ENCODE results near the gene ITPA.
A peak's percentile ranks its signal among the peaks of the same experiment; 100 is the strongest.

The ITPA gene

GRCh38 chr20:3229158-3229557 lies 19.9 kb downstream of the ITPA start:
- no peak for DNase-seq

DNA sequence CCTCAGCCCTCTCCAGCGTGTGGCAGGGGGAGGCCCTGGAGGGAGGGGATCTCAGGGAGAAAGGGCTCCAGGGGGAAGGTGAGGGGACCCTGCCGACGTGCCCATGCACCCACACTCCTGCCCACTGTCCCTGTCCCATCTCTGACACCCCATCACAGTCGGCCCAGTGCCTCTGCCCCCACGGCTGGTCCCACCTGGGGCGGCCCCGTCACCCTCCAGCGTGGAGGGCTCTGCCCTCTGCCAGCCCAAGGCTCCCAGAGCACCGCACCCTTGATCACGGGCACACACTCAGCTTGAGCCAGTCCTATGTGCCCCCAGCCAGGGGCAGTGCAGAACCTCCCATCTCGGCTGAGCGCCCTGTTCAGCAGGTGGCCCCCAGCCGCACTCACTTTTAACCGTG lies 20.5 kb downstream of the ITPA start:
- DNase-seq = no peak

DNA sequence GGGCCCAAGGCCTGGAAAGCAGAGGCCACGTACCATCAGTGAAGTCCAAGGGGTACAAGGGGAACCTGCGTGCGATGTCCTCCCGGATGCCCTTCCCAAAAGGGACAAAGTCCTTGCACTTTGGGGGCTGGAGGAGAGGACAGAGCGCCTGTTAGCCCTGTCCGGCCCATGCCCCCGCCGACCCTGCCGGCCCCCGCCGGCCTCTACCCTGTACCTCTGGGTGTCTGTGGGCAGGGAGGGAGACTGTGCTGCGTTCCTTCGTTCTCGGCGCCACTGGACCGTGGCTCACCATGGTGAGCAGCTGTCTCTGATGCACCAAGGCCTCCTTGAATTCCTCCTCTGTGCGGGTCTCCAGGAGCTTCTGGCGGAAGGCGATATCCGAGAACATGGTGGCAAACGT lies 21.8 kb downstream of the ITPA start:
- DNase-seq = no peak

GRCh38 chr20:3231889-3232588 lies 22.7 kb downstream of the ITPA start:
- DNase-seq = no peak

- DNase-seq = no peak
These were observed 24.1 kb downstream of the ITPA start for GRCh38 chr20:3233131-3233990.

- no peak for DNase-seq
These were observed 24.7 kb downstream of the ITPA start for GRCh38 chr20:3233991-3234498.

- DNase-seq = no peak
These were observed 26.5 kb downstream of the ITPA start for GRCh38 chr20:3235666-3236324.

DNA sequence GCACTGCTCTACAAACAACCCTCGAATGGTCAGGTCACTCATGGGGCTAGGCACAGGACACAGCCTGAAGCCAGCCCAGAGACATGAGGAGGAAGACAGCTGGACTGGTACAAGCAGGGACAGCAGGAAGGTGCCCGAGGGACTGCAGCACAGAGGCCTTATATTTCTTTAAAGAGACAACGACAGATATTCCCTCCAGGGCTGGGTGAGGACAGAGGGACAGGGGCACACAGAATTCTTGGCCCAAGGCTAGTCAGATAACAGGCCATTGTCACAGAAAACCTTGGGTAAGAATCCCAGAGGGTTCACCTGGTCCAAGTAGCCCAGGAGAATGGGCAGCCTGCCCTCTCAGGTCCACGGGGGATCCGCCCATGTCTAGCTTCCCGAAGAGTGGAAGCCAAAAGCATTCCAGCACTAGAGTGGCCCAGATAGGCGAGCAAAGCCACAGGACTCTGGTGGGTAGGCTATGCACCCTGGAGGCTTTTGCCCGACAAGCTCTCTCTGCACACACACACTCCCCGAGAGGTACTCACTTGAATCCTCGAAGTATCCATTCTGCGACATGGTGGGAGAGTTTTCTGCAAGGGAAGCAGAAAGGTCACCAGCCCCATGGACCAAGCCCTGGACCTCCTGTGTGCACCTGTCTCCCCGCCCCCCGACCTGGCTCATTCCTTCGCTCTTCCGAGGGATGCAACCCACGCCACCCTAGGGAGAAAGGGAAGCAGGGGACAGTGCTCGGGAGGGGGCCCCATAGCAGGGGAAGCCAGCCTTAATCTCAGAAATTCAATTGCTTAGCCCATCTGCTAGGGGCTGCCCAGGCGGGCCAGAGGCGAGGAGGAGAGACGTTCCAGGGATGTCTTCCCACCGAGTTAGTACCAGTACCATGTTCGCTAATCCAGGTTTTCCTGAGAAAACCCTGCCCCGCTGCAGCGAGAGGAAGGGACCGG lies 28.0 kb downstream of the ITPA start:
- no peak for DNase-seq

DNA sequence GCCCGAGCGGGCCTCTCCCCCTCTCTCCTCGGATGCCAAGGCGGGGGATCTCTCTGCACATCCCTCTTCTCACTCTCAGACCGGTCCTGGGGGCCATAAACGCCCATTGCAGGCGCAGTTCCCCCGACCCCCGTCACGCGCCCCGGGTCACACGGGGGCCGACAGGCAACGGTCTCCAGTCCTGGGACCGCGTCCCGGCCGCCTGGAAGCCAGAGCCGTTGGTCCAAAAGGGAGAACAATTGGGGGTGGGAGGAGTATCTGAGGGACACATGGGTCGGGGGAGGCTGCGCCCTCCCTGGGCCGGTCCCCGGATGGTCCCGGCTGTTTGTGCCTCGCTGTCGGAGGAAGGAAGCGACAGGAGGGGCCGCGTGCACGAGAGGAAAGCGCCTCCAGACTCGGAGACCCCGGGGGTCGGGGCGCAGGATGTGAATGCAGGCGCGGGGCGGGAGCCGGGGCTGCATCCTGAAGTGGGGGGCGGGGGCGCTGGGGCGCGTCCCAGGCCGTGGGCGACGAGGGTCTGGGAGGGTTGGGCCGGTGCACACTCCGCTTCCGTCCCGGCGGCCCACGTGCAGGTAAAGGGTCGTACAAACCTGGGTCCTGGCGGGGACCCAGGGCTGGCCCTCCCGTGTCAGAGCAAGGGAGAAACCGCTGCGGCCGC lies 28.8 kb downstream of the ITPA start:
- DNase-seq = no peak

DNA sequence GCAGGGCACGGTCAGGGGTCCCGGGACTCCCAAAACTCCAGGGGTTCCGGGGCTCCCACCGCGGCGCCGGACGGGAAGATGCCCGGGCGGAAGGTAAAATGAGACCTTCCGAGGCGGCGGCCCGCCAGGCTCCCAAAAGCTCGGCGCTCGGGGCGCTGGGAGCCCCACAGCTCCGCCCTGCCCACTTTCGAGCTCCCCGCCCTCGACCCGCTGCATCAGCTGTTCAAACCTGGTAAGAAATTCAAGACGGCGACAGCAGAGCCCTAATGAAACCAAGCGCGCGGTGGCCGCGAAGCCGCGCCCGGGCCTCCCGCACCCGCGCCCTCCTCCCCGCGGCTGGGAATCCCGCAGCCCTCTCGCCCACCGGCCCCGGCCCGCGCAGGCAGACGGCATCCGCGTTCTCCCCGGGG lies 29.3 kb downstream of the ITPA start:
- DNase-seq = peak; percentile 62

GRCh38 chr20:3239026-3239866 lies 29.9 kb downstream of the ITPA start, which contains the start of gene SLC4A11:
SLC4A11 (minus strand) TSS chr20:3239190; CDS start chr20:3239137, 53 bp downstream.
- peak; percentile 61 for DNase-seq

DNA sequence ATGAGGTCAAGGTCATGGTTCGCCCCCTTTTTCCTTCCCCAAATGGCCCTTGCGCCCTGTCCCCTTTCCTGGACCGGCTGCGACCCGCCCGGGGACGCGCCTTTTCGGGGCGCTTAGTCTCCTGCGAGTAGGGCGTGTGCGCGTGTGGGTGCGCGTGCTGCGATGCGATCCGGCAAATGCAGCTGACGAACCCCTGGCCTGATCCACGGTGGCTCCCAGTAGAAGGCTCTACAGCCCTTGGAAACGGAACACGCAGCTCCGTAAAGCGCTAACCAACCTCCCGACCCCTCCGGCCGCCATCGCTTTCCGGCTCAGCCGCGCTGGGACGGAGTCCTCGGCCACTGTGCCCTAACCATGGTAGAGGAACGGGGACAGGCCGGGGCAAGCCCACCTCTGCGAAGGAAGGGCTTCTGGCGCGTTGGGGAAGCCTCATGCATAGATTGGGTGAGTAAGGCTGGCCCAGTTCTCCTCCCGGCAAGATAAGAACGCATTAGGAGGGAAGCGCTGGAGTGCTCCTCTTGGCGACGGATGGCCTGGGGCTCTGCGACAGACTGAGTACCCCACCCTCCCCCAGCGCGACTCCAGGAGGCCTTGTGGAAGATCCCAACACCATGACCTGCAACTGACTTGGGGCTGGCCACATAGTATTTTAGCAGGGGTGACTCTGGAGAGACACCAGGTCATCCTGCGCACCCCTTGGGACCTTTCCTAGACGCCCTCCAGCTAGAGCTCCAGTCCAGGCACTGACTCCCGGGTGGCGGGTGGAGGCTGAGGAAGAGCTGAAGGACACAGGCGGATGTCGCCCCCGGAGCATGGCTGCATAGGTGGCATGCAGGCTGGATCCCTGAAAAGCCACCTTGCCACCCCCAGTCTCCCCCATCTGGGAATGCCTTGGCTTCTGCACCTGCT lies 30.8 kb downstream of the ITPA start:
- peak; percentile 32 for DNase-seq

- no peak for DNase-seq
These were observed 31.6 kb downstream of the ITPA start for GRCh38 chr20:3240776-3241363.

DNA sequence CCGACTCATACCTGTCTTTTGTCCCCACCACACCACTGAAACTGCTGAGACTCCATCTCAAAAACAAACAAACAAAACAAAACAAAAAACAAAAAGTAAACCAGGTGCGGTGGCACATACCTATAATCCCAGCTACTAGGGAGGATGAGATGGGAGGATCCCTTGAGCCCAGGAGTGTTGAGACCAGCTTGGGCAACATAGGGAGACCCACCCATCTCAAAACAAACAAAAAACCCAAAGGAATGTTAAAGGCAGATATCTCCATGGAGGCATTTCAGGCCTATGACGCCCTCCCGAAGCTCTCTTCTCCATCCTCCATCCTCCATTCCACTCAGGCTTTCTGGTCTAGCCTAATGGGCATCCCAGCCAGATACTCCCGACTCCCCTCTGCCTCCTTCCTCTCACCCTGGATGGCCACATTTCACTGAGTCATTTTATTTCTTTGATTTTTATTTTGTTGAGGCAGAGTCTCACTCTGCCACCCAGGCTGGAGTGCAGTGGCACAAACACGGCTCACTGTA lies 32.9 kb downstream of the ITPA start:
- DNase-seq = no peak

DNA sequence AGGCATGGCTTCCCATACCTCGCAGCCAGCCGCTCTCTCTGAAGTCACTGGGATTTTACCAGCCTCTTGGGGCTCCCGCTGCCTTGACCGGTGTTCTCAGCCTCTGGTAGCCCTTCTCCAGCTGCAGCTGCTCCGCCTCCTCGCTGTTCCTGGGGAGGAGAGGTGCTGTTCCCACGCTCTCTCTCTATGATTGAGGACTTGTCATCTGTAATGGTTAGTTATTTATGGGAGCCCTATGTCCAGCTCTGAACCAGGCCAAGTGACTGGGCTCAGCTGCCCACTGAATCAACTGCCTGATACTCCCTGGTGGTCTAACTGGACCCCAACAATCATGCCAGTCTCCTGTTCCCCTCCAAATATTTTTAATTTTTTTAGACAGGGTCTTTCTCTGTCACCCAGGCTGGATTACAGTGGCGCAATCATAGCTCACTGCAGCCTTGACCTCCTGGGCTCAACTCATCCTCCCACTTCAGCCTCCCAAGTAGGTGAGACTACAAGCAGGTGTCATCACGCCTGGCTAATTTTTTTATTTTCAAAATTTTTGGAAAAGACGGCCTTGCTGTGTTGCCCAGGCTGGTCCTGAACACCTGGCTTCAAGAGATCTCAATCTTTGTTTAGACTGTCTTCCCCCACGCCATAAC lies 34.5 kb downstream of the ITPA start:
- DNase-seq = no peak

DNA sequence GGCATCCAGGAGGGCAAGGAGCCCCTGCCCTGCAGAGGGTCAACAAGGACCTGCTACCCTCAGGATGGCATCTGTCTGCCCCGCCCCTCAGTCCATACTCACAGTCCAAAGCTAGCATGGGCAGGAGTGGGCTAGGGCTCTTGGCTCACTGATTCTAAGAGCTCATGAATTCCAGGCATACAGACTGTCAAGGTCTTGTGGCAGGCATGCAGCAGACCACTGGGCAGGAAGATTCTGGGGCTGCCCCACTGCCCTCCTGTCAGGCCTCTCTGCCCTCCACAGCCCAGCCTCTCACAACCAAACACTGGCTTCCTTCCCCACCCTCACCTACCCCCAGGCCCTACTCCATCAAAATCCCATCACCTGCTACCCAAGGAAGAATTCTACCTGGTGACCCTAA lies 35.3 kb downstream of the ITPA start:
- no peak for DNase-seq

GRCh38 chr20:3245156-3245555 lies 35.9 kb downstream of the ITPA start:
- DNase-seq = no peak

DNA sequence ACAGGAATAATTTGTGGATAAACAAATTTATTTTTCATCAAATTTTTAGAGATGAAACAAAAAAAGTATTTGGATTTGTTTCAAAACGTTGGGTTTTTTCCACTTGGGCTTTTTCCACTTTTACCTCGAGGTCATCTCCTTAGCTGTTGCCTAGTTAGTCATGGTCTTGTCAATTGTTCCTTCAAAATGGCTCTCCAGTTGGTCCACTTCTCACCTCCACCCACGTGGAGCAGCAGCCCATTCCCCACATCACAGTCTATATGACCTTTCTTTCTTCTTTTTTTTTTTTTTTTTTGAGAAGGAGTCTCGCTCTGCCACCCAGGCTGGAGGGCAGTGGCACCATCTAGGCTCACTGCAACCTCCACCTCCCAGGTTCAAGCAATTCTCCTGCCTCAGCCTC lies 36.4 kb downstream of the ITPA start:
- DNase-seq = no peak

Measured in hematopoietic multipotent progenitor cell treated with erythropoietin and hydrocortisone succinate and interleukin-3 and kit ligand, for 4 days (in vitro differentiated cells).